NCI-H2227 (cell line): ENCODE measurements around the gene DYDC1.
"Not testable (repeated sequence)": the region's sequence is repeated elsewhere in the genome, so short reads cannot be mapped to it uniquely, and the experiment has no call there.

Experiments
- DNase-seq: peaks from one replicate; lab custom pipeline; 2025; ENCODE audit not compliant: unreplicated experiment; lab: John Stamatoyannopoulos, UW

DYDC1 gene

GRCh38 chr10:80344912-80345311 is 11.6 kb downstream of the DYDC1 start:
- DNase-seq: no peak

GRCh38 chr10:80344276-80344675 is 12.3 kb downstream of the DYDC1 start:
- no peak for DNase-seq

- no peak for DNase-seq
Measured at GRCh38 chr10:80333983-80334382, 22.6 kb downstream of the DYDC1 start.

GRCh38 chr10:80324891-80325364 is 31.6 kb downstream of the DYDC1 start:
- DNase-seq: no peak

GRCh38 chr10:80324086-80324485 is 32.5 kb downstream of the DYDC1 start:
- no peak for DNase-seq

GRCh38 chr10:80323311-80323710 is 33.2 kb downstream of the DYDC1 start:
- DNase-seq: no peak

- no peak for DNase-seq
Measured at GRCh38 chr10:80322711-80323110, 33.8 kb downstream of the DYDC1 start.

- DNase-seq: no peak
Measured at GRCh38 chr10:80322158-80322557, 34.4 kb downstream of the DYDC1 start.

- no peak for DNase-seq
Measured at GRCh38 chr10:80321183-80321582, 35.4 kb downstream of the DYDC1 start.

- no peak for DNase-seq
Measured at GRCh38 chr10:80320377-80320776, 36.2 kb downstream of the DYDC1 start.

GRCh38 chr10:80319725-80320290 is 36.7 kb downstream of the DYDC1 start:
- no peak for DNase-seq

GRCh38 chr10:80319318-80319717 is 37.2 kb downstream of the DYDC1 start:
- DNase-seq: no peak

- DNase-seq: no peak
Measured at GRCh38 chr10:80318742-80319141, 37.8 kb downstream of the DYDC1 start.

- DNase-seq: no peak
Measured at GRCh38 chr10:80315391-80315790, 41.2 kb downstream of the DYDC1 start.

- no peak for DNase-seq
Measured at GRCh38 chr10:80313523-80313922, 43.0 kb downstream of the DYDC1 start.

GRCh38 chr10:80305989-80306388 is 50.6 kb downstream of the DYDC1 start:
- not testable (repeated sequence) for DNase-seq

GRCh38 chr10:80296942-80297341 is 59.6 kb downstream of the DYDC1 start:
- DNase-seq: no peak

GRCh38 chr10:80292607-80293239 is 63.8 kb downstream of the DYDC1 start:
- DNase-seq: no peak

GRCh38 chr10:80290474-80291220 is 65.9 kb downstream of the DYDC1 start:
- no peak for DNase-seq

GRCh38 chr10:80289451-80290287 is 66.9 kb downstream of the DYDC1 start, which contains the start of gene MAT1A:
Gene MAT1A (minus strand): TSS chr10:80289658. CDS start chr10:80289423, 235 bp downstream.
- DNase-seq: peak; percentile 7

- DNase-seq: no peak
Measured at GRCh38 chr10:80288849-80289248, 67.7 kb downstream of the DYDC1 start.
